H4 (cell line): ENCODE data around the gene KRT2. TPM values are rescaled to one million over a fixed set of nuclear protein-coding genes. Genes with fewer than 3 reads are reported as not detected.
"Not testable (repeated sequence)": the region's sequence is repeated elsewhere in the genome, so short reads cannot be mapped to it uniquely, and the experiment has no call there.

Experiments
- DNase-seq: peaks from one replicate; pipeline ENCODE4 v3.0.0-alpha.2; 2015; ENCODE audit warnings: low spot score
- total RNA-seq: library from RNA; depleted of rRNA; stranded (reverse); fragments of >200 nt; shearing (Covaris generic); gene quantifications from 2 replicates; pipeline ENCODE4 v1.2.3, GENCODE V29; 2014

Gene KRT2
- total RNA-seq, 1 experiment from 2014 or later = 0.21 TPM

GRCh38 chr12:52684431-52684830 lies 32.4 kb upstream of the KRT2 start:
- DNase-seq = no peak

- DNase-seq = no peak
Measured at GRCh38 chr12:52683575-52684300, 31.7 kb upstream of the KRT2 start.

GRCh38 chr12:52682938-52683574 lies 31.0 kb upstream of the KRT2 start:
- DNase-seq = no peak

GRCh38 chr12:52682381-52682660 lies 30.3 kb upstream of the KRT2 start:
- no peak for DNase-seq

- no peak for DNase-seq
Measured at GRCh38 chr12:52681526-52682380, 29.7 kb upstream of the KRT2 start.

GRCh38 chr12:52680363-52680762 lies 28.4 kb upstream of the KRT2 start, which contains the start of gene KRT1:
Gene KRT1, minus strand, starts transcription at chr12:52680407. Its CDS starts 59 bp downstream, at chr12:52680348.
- no peak for DNase-seq

GRCh38 chr12:52679875-52680274 lies 27.9 kb upstream of the KRT2 start:
- DNase-seq = no peak

- DNase-seq = no peak
Measured at GRCh38 chr12:52677671-52678070, 25.7 kb upstream of the KRT2 start.

GRCh38 chr12:52677126-52677525 lies 25.1 kb upstream of the KRT2 start:
- no peak for DNase-seq

- no peak for DNase-seq
Measured at GRCh38 chr12:52676163-52676562, 24.2 kb upstream of the KRT2 start.

- no peak for DNase-seq
Measured at GRCh38 chr12:52675301-52675701, 23.3 kb upstream of the KRT2 start.

- no peak for DNase-seq
Measured at GRCh38 chr12:52674433-52674775, 22.4 kb upstream of the KRT2 start.

- no peak for DNase-seq
Measured at GRCh38 chr12:52673713-52674432, 21.9 kb upstream of the KRT2 start.

- DNase-seq = no peak
Measured at GRCh38 chr12:52673217-52673616, 21.2 kb upstream of the KRT2 start.

GRCh38 chr12:52672321-52672933 lies 20.4 kb upstream of the KRT2 start:
- no peak for DNase-seq

GRCh38 chr12:52670961-52671360 lies 18.9 kb upstream of the KRT2 start:
- DNase-seq = no peak

GRCh38 chr12:52670506-52670905 lies 18.5 kb upstream of the KRT2 start:
- DNase-seq = no peak

- DNase-seq = not testable (repeated sequence)
Measured at GRCh38 chr12:52669941-52670340, 17.9 kb upstream of the KRT2 start.

GRCh38 chr12:52669426-52669825 lies 17.4 kb upstream of the KRT2 start:
- no peak for DNase-seq

- DNase-seq = no peak
Measured at GRCh38 chr12:52667931-52668330, 15.9 kb upstream of the KRT2 start.

- no peak for DNase-seq
Measured at GRCh38 chr12:52667509-52667908, 15.5 kb upstream of the KRT2 start.

GRCh38 chr12:52666471-52666870 lies 14.5 kb upstream of the KRT2 start:
- no peak for DNase-seq
